ENCODE data around the gene RLBP1. TPM values are rescaled to one million over a fixed set of nuclear protein-coding genes. Genes with fewer than 3 reads are reported as not detected.

The RLBP1 gene
- total and polyA plus RNA-seq, 10 of the 15 experiments (the other 5 are each of a cell fraction or from before 2014, with no cell fraction given), result 0.06 TPM; not detected in 9

- DNase-seq (ENCODE audit: low read depth, low spot score) (no peak), ATAC-seq (no peak), FAIRE-seq (no peak)
- intact Hi-C loops (cut with micrococcal nuclease; ENCODE audit: unreplicated experiment), result no loop called here
- no peaks in the 10 kb centered on the region for H3K27me3 ChIP-seq (replicated peaks in 1 of 2; ENCODE audit: control insufficient read depth in 2 of 2, insufficient read depth in 2 of 2, low read length in 1 of 2)
- no peak overlapping the region for H3K9ac ChIP-seq (ENCODE audit: control insufficient read depth, insufficient read depth, low read length)
- ChIA-PET CTCF (no interaction called here), POLR2A (no interaction called here), SMC1A (ENCODE audit: uncharacterized antibody, unreplicated experiment) (no interaction called here), RAD21 (ENCODE audit: unreplicated experiment) (no interaction called here)
- H3K27ac ChIP-seq (ENCODE audit: control insufficient read depth, insufficient read depth), result no peak overlapping the region
- H3K9me3 ChIP-seq (replicated peaks; ENCODE audit: control insufficient read depth, insufficient read depth, low read length), result no peaks in the 10 kb centered on the region
- no peak for TF ChIP-seq PBX3 (IDR thresholded peaks at IDR 0.05; ENCODE audit: insufficient replicate concordance, low read depth, low read length)
- no peak for TF ChIP-seq STAT3 (IDR thresholded peaks at IDR 0.05; ENCODE audit: low read depth, low read length)
- TF ChIP-seq KAT2A (conservative IDR thresholded peaks at IDR 0.05; ENCODE audit: control insufficient read depth, low read depth, low read length), result no peak
- no peak for TF ChIP-seq POLR2A (IDR thresholded peaks at IDR 0.05; ENCODE audit: low read depth, low read length)
- no peak for TF ChIP-seq NFXL1 (IDR thresholded peaks at IDR 0.05; ENCODE audit: borderline replicate concordance)
- no peak for TF ChIP-seq MXI1 (IDR thresholded peaks at IDR 0.05; ENCODE audit: low read depth, low read length)
- no peak for TF ChIP-seq PAX5 (IDR thresholded peaks at IDR 0.05; ENCODE audit: borderline replicate concordance, low read depth, low read length)
- TF ChIP-seq RAD21 (IDR thresholded peaks at IDR 0.05; ENCODE audit: insufficient read depth, low read depth, low read length), result no peak
- TF ChIP-seq NBN (IDR thresholded peaks at IDR 0.05), result no peak
- no peak for TF ChIP-seq BCLAF1 (IDR thresholded peaks at IDR 0.05)
- TF ChIP-seq IRF3 (IDR thresholded peaks at IDR 0.05), result no peak
- TF ChIP-seq GABPA (IDR thresholded peaks at IDR 0.05; ENCODE audit: low read depth), result no peak
- no peak for TF ChIP-seq ATF3 (IDR thresholded peaks at IDR 0.05; ENCODE audit: borderline replicate concordance, extremely low read depth, low read depth, low read length)
- no peak for TF ChIP-seq ETV6 (conservative IDR thresholded peaks at IDR 0.05 in 1 of 2, IDR thresholded peaks at IDR 0.05 in 1 of 2; ENCODE audit: borderline replicate concordance in 1 of 2, low read depth in 1 of 2)
- no peak for TF ChIP-seq BMI1 (IDR thresholded peaks at IDR 0.05; ENCODE audit: borderline replicate concordance)
- no peak for TF ChIP-seq ZZZ3 (IDR thresholded peaks at IDR 0.05; ENCODE audit: control insufficient read depth, insufficient read length, low read depth)
- no peak for TF ChIP-seq LARP7 (IDR thresholded peaks at IDR 0.05)
- no peak for TF ChIP-seq USF2 (IDR thresholded peaks at IDR 0.05; ENCODE audit: borderline replicate concordance, low read depth, low read length)
- TF ChIP-seq FOXK2 (IDR thresholded peaks at IDR 0.05), result no peak
- no peaks in the 10 kb centered on the region for H4K20me1 ChIP-seq (ENCODE audit: control insufficient read depth, insufficient read depth)
- H3K4me2 ChIP-seq (ENCODE audit: control insufficient read depth, insufficient read depth), result no peak overlapping the region
- no peaks in the 10 kb centered on the region; the same call in 1 of the 2 replicates for H3K4me1 ChIP-seq (ENCODE audit: control insufficient read depth, insufficient read depth, low read length)
- no peaks in the 10 kb centered on the region for H3K79me2 ChIP-seq (ENCODE audit: control insufficient read depth, insufficient read depth, low read length)
- 46% methylated on average over 5 of the region's 5 CpGs for WGBS (ENCODE audit: insufficient coverage, insufficient replicate concordance, low lambda C conversion rate, missing lambda C conversion rate)
- no peak overlapping the region for H2AFZ ChIP-seq (ENCODE audit: control insufficient read depth, low read depth, low read length)
- no TSS peak for BruUV-seq (replicated peaks)
- no peaks in the 10 kb centered on the region for H3K36me3 ChIP-seq (ENCODE audit: control insufficient read depth in 2 of 2, insufficient read depth in 2 of 2, low read length in 1 of 2)
- H3K4me3 ChIP-seq, result no peak overlapping the region
- in situ Hi-C loops (cut with MboI), result no loop called here
Measured at GRCh38 chr15:89211678-89212170, 9.7 kb downstream of the RLBP1 start.
